GM19397 (cell line): Measurements from ENCODE around the gene SYTL3.
"Not testable (repeated sequence)": the region's sequence is repeated elsewhere in the genome, so short reads cannot be mapped to it uniquely, and the experiment has no call there.

Experiments used
- ATAC-seq: cut with Tn5 transposase; IDR thresholded peaks from one replicate; pipeline ENCODE4 v1.9.1; 2021; ENCODE audit warnings: mild to moderate bottlenecking, moderate library complexity; ENCODE audit not compliant: unreplicated experiment

Gene SYTL3

GRCh38 chr6:158649289-158650143 is at the start of gene SYTL3:
TSS of gene SYTL3 (plus strand) at chr6:158650054. CDS start at chr6:158663269, 13,215 bp downstream.
- ATAC-seq: peak; percentile 48

- no peak for ATAC-seq
These were observed 46.4 kb upstream of the SYTL3 start for GRCh38 chr6:158603261-158604047.

- ATAC-seq: no peak
These were observed 45.8 kb upstream of the SYTL3 start for GRCh38 chr6:158604048-158604406.

GRCh38 chr6:158605266-158605878 is 44.5 kb upstream of the SYTL3 start:
- no peak for ATAC-seq

GRCh38 chr6:158606011-158606410 is 43.8 kb upstream of the SYTL3 start:
- ATAC-seq: not testable (repeated sequence)

GRCh38 chr6:158606935-158607334 is 42.9 kb upstream of the SYTL3 start:
- no peak for ATAC-seq

- ATAC-seq: no peak
These were observed 42.3 kb upstream of the SYTL3 start for GRCh38 chr6:158607411-158608170.

GRCh38 chr6:158608221-158608620 is 41.6 kb upstream of the SYTL3 start:
- no peak for ATAC-seq

GRCh38 chr6:158609455-158610155 is 40.2 kb upstream of the SYTL3 start:
- no peak for ATAC-seq

- ATAC-seq: no peak
These were observed 39.4 kb upstream of the SYTL3 start for GRCh38 chr6:158610319-158610968.

GRCh38 chr6:158611039-158611438 is 38.8 kb upstream of the SYTL3 start:
- no peak for ATAC-seq

GRCh38 chr6:158611541-158612370 is 38.1 kb upstream of the SYTL3 start:
- ATAC-seq: no peak

GRCh38 chr6:158614606-158615005 is 35.2 kb upstream of the SYTL3 start:
- not testable (repeated sequence) for ATAC-seq

- not testable (repeated sequence) for ATAC-seq
These were observed 31.6 kb upstream of the SYTL3 start for GRCh38 chr6:158618289-158618688.

GRCh38 chr6:158619922-158620801 is 29.7 kb upstream of the SYTL3 start:
- no peak for ATAC-seq

- no peak for ATAC-seq
These were observed 28.7 kb upstream of the SYTL3 start for GRCh38 chr6:158620963-158621693.
